K562 (cell line): Measurements from ENCODE around the gene SPEM1. TPM values are rescaled to one million over a fixed set of nuclear protein-coding genes. Genes with fewer than 3 reads are reported as not detected.

Experiments used
- ATAC-seq: fragments of 200-7000 bp; cut with Tn5 transposase; 3 replicates; pipeline ENCODE4 v1.9.1; 2020; ENCODE audit warnings: moderate library complexity
- BruUV-seq: library from RNA; stranded (reverse); fragments of 400-500 nt; replicated peaks from 2 replicates; lab custom pipeline; 2021; lab: Mats Ljungman, UMichigan
- CTCF ChIA-PET: fragments of 300-600 bp; formaldehyde crosslinking; extraction: SDS; loops from one replicate; lab custom pipeline; 2021; ENCODE audit warnings: low intra/inter-chr PET ratio; lab: Yijun Ruan, JAX
- POLR2A ChIA-PET: fragments of 300-600, 350-650 bp; sonication (Branson Sonifier 250); formaldehyde crosslinking; extraction: SDS; loops from one replicate; lab custom pipeline; 2021; ENCODE audit warnings: antibody characterized with exemption, inconsistent platforms; lab: Yijun Ruan, JAX
- DNase-seq, 4 experiments: peaks; one replicate each; pipeline versions ENCODE4 v3.0.0 to v3.0.0-alpha.2; 2011 to 2018; ENCODE audit warnings: low spot score in 3 of 4, mixed read lengths in 3 of 4; ENCODE audit errors: extremely low read depth in 1 of 4
- FAIRE-seq: peaks from 2 replicates; lab custom pipeline; 2011; peaks lifted over from hg19 to GRCh38; lab: Jason Lieb, UNC
- H2AFZ ChIP-seq: 2 replicates; pipeline ENCODE4 v1.6.0; 2011; ENCODE audit warnings: low read depth, low read length, control low read depth, inconsistent platforms
- H3K27ac ChIP-seq: fragments of 200-600 bp; 3 replicates; pipeline ENCODE4 v1.8.0; 2011; ENCODE audit warnings: low read depth, mild to moderate bottlenecking, control low read depth, inconsistent platforms, low read length, moderate library complexity, mixed read lengths; ENCODE audit errors: extremely low read depth
- H3K27me3 ChIP-seq, 2 experiments: fragments of 300-600 bp in 1 of 2; 2 replicates in 1 of 2; 3 replicates in 1 of 2; pipeline versions ENCODE4 v1.6.0 to v1.8.0; 2011; ENCODE audit warnings: inconsistent platforms in 2 of 2, low read length in 2 of 2, mild to moderate bottlenecking in 1 of 2, mixed read lengths in 1 of 2, moderate library complexity in 1 of 2; ENCODE audit not compliant: control insufficient read depth in 2 of 2, insufficient read depth in 2 of 2
- H3K36me3 ChIP-seq: fragments of 300-600 bp; 3 replicates; pipeline ENCODE4 v1.8.0; 2011; ENCODE audit warnings: mild to moderate bottlenecking, low read length, inconsistent platforms; ENCODE audit not compliant: control insufficient read depth, insufficient read depth
- H3K4me1 ChIP-seq, 2 experiments: fragments of 200-600 bp in 1 of 2; replicated peaks in 1 of 2; 2 replicates in 1 of 2; 3 replicates in 1 of 2; pipeline versions ENCODE4 v1.5.1 to v1.8.0; 2011; ENCODE audit warnings: inconsistent platforms in 2 of 2, low read length in 2 of 2, mild to moderate bottlenecking in 1 of 2, mixed read lengths in 1 of 2, moderate library complexity in 1 of 2; ENCODE audit not compliant: control insufficient read depth in 2 of 2, insufficient read depth in 2 of 2
- H3K4me2 ChIP-seq: 2 replicates; pipeline ENCODE4 v1.6.1; 2011; ENCODE audit warnings: low read length, control low read depth, inconsistent platforms, mixed read lengths; ENCODE audit not compliant: insufficient read depth
- H3K4me3 ChIP-seq: fragments of 200-600 bp; sonication (generic), shearing (Covaris generic); 2 replicates; pipeline ENCODE4 v1.5.1; 2016; ENCODE audit warnings: control low read depth, inconsistent platforms
- H3K79me2 ChIP-seq: fragments of 200-600 bp; 3 replicates; pipeline ENCODE4 v1.8.0; 2011; ENCODE audit warnings: low read length, inconsistent platforms; ENCODE audit not compliant: control insufficient read depth, insufficient read depth
- H3K9ac ChIP-seq, 2 experiments: 2 replicates each; pipeline versions ENCODE4 v1.6.0 to v1.6.1; 2011; ENCODE audit warnings: low read depth in 2 of 2, low read length in 2 of 2, control low read depth in 1 of 2, inconsistent platforms in 1 of 2, mild to moderate bottlenecking in 1 of 2, mixed read lengths in 1 of 2; ENCODE audit not compliant: insufficient read depth in 1 of 2
- H3K9me1 ChIP-seq: one replicate; pipeline ENCODE4 v1.6.0; 2011; ENCODE audit warnings: inconsistent platforms, mild to moderate bottlenecking, low read length, moderate library complexity; ENCODE audit not compliant: control insufficient read depth, insufficient read depth
- H3K9me3 ChIP-seq: replicated peaks from 2 replicates; pipeline ENCODE4 v1.5.1; 2011; ENCODE audit warnings: low read depth, low read length, inconsistent platforms; ENCODE audit not compliant: control insufficient read depth, insufficient read depth
- H4K20me1 ChIP-seq: replicated peaks from 2 replicates; pipeline ENCODE4 v1.6.1; 2011; ENCODE audit warnings: low read length, inconsistent platforms, mixed read lengths; ENCODE audit not compliant: control insufficient read depth, insufficient read depth
- ARID2 ChIP-seq: fragments of 450-650 bp; IDR thresholded peaks from 2 replicates; pipeline ENCODE4 v1.6.1; 2017; ENCODE audit warnings: antibody characterized with exemption, mild to moderate bottlenecking
- ELK1 ChIP-seq: sonication (generic); formaldehyde crosslinking; IDR thresholded peaks from 2 replicates; pipeline ENCODE4 v1.8.1; 2022; ENCODE audit warnings: missing genetic modification reagents
- HNRNPUL1 ChIP-seq: fragments of 200-400 bp; formaldehyde crosslinking; IDR thresholded peaks from 2 replicates; pipeline ENCODE4 v1.6.1; 2017; ENCODE audit warnings: low read length
- ID3 ChIP-seq, 2 experiments: fragments of 250-450 bp in 1 of 2; fragments of 450-650 bp in 1 of 2; sonication (Bioruptor Pico) in 1 of 2; IDR thresholded peaks; 2 replicates each; pipeline versions ENCODE4 v1.6.1 to v1.8.0; 2016 to 2021; ENCODE audit warnings: mild to moderate bottlenecking in 2 of 2, moderate library complexity in 2 of 2, missing compliant biosample characterization in 1 of 2, missing genetic modification characterization in 1 of 2
- KDM5B ChIP-seq: fragments of 200-600 bp; sonication (generic); IDR thresholded peaks from 2 replicates; pipeline ENCODE4 v1.6.1; 2012; ENCODE audit warnings: low read depth, mild to moderate bottlenecking, moderate library complexity, low read length, control low read depth, inconsistent platforms; ENCODE audit not compliant: insufficient replicate concordance
- MBD1 ChIP-seq: fragments of 250-450 bp; sonication (Bioruptor Pico); IDR thresholded peaks from 2 replicates; pipeline ENCODE4 v1.8.0; 2022; ENCODE audit warnings: inconsistent platforms
- PCBP2 ChIP-seq: fragments of 200-400 bp; formaldehyde crosslinking; IDR thresholded peaks from 2 replicates; pipeline ENCODE4 v1.6.1; 2018; ENCODE audit warnings: low read length, low read depth, mild to moderate bottlenecking, moderate library complexity; ENCODE audit not compliant: poor library complexity, severe bottlenecking
- SMAD4 ChIP-seq: fragments of 250-450 bp; sonication (Bioruptor Pico); conservative IDR thresholded peaks from 2 replicates; pipeline ENCODE4 v1.8.0; 2021; ENCODE audit warnings: inconsistent platforms, mild to moderate bottlenecking, moderate library complexity
- SRSF1 ChIP-seq: fragments of 200-400 bp; formaldehyde crosslinking; IDR thresholded peaks from 2 replicates; pipeline ENCODE4 v1.6.1; 2017; ENCODE audit warnings: mild to moderate bottlenecking, low read depth, low read length, moderate library complexity
- TAL1 ChIP-seq: fragments of 450-650 bp; IDR thresholded peaks from 2 replicates; pipeline ENCODE4 v1.6.1; 2016; ENCODE audit warnings: mild to moderate bottlenecking
- USF1 ChIP-seq: sonication (generic); formaldehyde crosslinking; IDR thresholded peaks from 2 replicates; pipeline ENCODE4 v1.9.0; 2022; ENCODE audit warnings: mild to moderate bottlenecking, missing genetic modification reagents
- ZNF561 ChIP-seq: fragments of 450-650 bp; formaldehyde crosslinking; conservative IDR thresholded peaks from 2 replicates; pipeline ENCODE4 v1.4.0; 2020; ENCODE audit warnings: mild to moderate bottlenecking, moderate library complexity
- WGBS: fragments of 100-300 bp; shearing (Covaris generic); methylation state at CpG from one replicate; pipeline ENCODE4 v1.1.6; 2016; ENCODE audit warnings: low coverage, mixed read lengths; ENCODE audit not compliant: insufficient coverage; ENCODE audit errors: missing lambda C conversion rate; 5-methylcytosine and 5-hydroxymethylcytosine counted together
- in situ Hi-C: fragments of 300-500 bp; cut with MboI; formaldehyde crosslinking; loops from 4 replicates; pipeline ENCODE4 v1.15.0; 2018; ENCODE audit warnings: inconsistent platforms, mixed read lengths
- intact Hi-C: fragments of 100-400 bp; cut with micrococcal nuclease; formaldehyde crosslinking; loops from 2 replicates; pipeline ENCODE4 v1.14.2; 2022
- polyA plus RNA-seq, 8 experiments: library from polyadenylated mRNA; depleted of rRNA in 4 of 8; stranded (reverse) in 5 of 8; unstranded in 3 of 8; fragments of >200 nt; fragmentation: Nextera tagmentation in 2 of 8; fragmentation: Illumina TruSeq in 1 of 8; extraction: Ambion mirVana in 2 of 8; extraction: Trizol in 1 of 8; gene quantifications; 2 replicates each; pipeline versions ENCODE4 v1.2.1 to v1.2.3, GENCODE V29; 2011 to 2014; ENCODE audit warnings: inconsistent platforms in 1 of 8, missing spikeins in 1 of 8
- total RNA-seq, 7 experiments: library from RNA; depleted of rRNA in 6 of 7; stranded (reverse); fragments of >200 nt in 6 of 7; fragmentation: Illumina TruSeq in 2 of 7; extraction: Trizol in 2 of 7; gene quantifications; 2 replicates each; pipeline versions ENCODE4 v1.2.1 to v1.2.3, GENCODE V29; 2011 to 2021; ENCODE audit warnings: low replicate concordance in 1 of 7

The SPEM1 gene
- total and polyA plus RNA-seq, 9 of the 15 experiments (the other 6 are each of a cell fraction or from before 2014, with no cell fraction given) = not detected

GRCh38 chr17:7429722-7430121 is 9.6 kb downstream of the SPEM1 start (continued):
- TF ChIP-seq MBD1 (CRISPR knock-in tag) (no peak), KDM5B (no peak), SMAD4 (CRISPR knock-in tag) (no peak), USF1 (CRISPR knock-in tag) (no peak), HNRNPUL1 (no peak), ZNF561 (CRISPR knock-in tag) (no peak)

- Histone ChIP-seq H3K4me1 (peaks cover 2 to 26% of the 10 kb centered on the region in 2 experiments; a peak in 4 of 5 replicates), H3K4me3 (no peak overlapping the region), H3K27me3 (no peaks in the 10 kb centered on the region), H4K20me1 (no peaks in the 10 kb centered on the region), H3K27ac (no peak overlapping the region), H3K9ac (no peak overlapping the region), H3K36me3 (no peaks in the 10 kb centered on the region), H3K9me3 (no peaks in the 10 kb centered on the region), H2AFZ (no peak overlapping the region), H3K9me1 (no peaks in the 10 kb centered on the region), H3K79me2 (peaks cover 2% of the 10 kb centered on the region; the same call in 2 of the 3 replicates), H3K4me2 (no peak overlapping the region)
- intact Hi-C loops = no loop called here
- WGBS = 14% methylated on average over 1 of the region's 1 CpG
- ATAC-seq = no peak
- ChIA-PET CTCF (no interaction called here), POLR2A (interaction anchor here (0.7 kb wide), 1 partner anchor 49 kb away, joined by 3 read pairs; no protein-coding TSS in a partner anchor)
- no TSS peak for BruUV-seq
- in situ Hi-C loops = no loop called here
- DNase-seq = no peak
- FAIRE-seq = no peak
- TF ChIP-seq SRSF1 (no peak), ID3 (CRISPR knock-in tag; IDR thresholded peaks at IDR 0.05) (no peak), ID3 (tag; IDR thresholded peaks at IDR 0.05) (no peak), PCBP2 (no peak), ELK1 (CRISPR knock-in tag) (no peak), TAL1 (no peak), ARID2 (no peak)
Measured at GRCh38 chr17:7431231-7431630, 11.1 kb downstream of the SPEM1 start.
